Right kidney (tissue), 1 donor: ENCODE data around the gene RGS10.

Experiments used
- DNase-seq: peaks from one replicate; pipeline ENCODE4 v3.0.0-alpha.2; 2016

Gene RGS10

DNA sequence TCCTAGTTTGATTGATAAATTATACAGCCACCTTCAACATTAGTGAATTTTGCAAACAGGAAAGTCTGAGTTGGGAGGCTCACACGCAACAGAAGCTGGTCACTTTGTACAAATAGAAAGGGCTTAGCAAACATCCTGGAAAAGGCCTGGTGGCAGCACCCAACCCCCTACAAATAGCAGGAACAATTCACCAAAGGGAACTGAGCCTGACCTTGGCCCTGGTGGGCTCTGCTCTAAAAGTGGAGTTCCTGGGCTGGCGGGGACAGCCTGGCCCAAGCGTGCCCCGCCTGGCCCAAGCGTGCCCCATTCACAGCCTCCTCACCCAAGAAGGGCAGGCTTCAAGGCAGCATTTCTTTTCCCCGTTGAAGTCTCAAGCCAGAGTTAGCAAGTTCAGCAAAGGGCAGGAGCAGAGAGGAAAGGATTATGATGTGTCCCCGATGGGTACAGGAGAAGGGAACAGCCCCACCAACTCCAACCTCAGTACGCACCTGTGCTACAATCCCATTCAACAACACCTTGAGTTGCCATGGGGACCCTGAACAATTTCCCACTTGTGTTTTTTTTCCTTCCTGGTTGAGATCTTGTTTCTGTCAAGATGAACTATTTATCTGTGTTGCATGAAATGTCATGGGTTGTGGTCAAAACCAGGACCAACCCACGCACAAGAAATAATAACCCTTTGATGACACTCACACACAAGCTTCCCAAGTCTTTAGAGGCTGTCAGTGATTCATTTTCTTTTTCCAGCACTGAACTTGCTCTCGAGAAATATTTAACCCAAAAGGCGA is 43.4 kb downstream of the RGS10 start:
- DNase-seq = no peak

DNA sequence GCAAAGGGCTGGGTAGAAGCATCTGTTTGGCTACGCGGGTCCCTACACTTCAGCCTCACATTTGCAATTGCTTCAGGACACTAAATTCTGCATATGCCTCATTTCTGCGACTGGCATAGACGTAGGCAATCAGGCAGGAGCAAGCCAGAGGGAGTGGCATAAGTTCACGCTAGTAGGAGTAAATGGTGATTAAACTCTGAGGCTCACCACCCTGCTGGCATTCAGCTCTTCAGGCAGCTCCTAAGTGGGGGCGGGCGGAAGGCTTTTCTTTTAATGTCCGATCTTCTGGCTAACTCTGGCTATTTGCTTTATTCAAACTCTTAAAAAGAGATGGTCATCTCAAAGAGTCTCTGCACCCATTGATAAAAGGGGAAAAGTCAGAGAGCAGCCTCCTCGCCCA is 45.3 kb downstream of the RGS10 start:
- no peak for DNase-seq

DNA sequence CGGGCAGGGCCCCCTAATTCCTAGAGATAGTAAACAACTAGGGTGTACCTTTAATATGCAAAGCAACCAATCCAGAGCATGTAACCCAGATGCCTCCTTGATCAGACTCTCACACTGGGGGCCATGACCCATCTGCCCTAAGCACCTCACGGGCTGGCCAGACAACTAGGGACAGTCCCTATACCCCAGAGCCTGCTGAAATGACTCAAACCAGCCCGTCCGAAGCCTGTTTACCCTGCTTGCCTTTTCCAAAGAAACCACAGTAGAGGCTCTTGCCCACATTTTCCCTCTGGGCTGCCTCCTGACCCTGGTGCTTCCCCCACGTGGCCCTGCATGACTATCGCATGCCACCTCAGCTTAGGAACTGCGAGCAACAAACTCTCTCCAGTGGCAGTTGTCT is 46.2 kb downstream of the RGS10 start:
- DNase-seq = no peak

GRCh38 chr10:119495545-119495944 is 47.0 kb downstream of the RGS10 start:
- no peak for DNase-seq

DNA sequence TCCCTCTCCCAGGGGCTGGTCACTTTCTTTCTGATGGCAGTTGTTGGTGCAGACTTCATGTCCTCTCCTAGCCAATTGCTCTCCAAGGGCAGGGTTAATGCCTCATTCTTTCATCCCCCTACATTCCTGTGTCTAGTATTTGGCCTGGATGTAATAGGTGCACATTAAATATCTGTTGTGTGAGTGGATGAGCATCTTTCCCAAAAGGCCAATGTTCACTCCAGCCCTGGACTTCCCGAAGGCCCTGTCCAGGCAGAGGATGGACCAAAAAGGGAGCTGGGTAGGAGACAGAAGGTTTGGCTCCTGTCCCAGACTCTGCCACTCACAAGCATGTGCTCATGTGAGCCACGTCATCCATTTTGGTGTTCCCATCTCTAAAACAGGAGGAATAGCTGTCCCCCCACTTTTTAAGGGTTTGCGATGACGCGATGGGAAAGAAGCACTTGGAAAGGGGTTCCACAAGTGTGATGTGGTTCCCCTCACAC is 47.5 kb downstream of the RGS10 start:
- no peak for DNase-seq

DNA sequence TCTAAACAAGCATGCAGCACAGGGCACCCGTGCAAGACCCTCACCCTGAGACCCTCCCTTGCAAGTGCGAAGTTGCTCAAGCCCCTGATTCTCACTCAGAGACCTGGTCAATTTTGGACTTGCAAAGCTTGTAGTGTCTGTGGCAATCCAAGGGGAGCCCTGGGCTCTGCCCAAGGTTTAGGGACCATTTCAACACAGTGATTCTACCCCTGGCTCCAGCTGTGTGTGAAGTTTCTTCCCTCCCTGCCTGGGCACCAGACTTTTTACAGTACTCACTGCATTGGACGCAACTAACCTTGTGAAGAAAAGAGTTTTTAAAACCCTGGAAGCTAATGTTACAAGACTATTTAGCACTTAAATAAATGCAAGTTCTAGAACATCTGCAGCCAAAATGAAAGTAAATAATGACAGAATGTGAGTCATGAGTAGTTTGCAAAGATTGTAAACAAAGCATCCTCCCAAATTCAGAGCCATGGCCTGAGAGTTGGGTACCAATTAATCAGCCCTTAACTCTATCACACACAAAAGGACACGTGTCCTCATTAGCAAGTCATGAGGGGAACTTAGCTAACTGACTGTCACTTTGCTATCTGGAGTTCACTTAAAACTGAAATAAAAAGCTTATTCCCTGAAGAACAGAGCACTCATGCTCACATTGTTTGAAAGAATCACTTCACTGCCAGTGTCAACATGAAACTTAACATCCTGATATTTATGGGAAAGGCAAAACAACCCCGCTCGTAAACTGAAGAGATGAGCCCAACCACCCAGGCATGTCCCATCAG is 48.1 kb downstream of the RGS10 start:
- DNase-seq = no peak

- DNase-seq = no peak
Observed at GRCh38 chr10:119493155-119493554, 49.4 kb downstream of the RGS10 start.

DNA sequence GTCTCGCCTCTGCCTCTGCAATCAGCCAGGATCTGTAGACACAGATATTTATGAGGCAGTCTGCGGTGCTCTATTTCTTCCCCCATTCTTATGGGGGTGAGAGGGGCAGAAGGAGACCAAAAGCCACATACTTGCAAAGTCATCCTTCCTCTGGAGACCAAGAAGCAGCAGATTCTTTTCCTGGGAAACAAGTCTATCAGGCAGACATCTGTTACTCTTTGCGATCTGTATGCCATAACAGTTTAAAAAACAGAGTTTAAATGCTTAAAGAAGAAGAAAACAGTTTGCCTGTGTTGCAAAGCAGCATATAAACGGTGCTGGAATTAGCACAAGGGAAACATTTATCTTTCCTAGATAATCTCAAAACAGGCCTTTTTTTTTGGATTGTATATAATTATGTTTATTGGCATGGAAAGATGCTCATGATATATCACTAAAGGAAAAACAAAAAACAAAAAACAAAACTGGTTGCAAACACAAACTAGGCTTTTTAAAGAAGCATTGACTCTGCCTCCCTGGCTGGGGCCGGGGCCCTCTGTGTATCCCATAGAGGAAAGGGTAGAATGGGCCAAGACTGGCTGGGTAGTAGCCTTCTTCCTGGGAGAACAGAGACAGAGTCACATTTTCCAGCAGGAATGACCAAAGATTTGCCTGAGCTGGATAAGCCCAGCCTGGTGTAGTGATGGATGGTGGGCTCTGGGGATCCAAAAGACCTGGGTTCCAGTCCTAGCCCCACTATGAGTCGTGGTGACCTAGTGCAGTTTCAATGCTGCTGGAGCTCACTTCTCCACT is 50.4 kb downstream of the RGS10 start:
- DNase-seq = no peak

- DNase-seq = no peak
Observed at GRCh38 chr10:119489991-119490326, 52.6 kb downstream of the RGS10 start.

- no peak for DNase-seq
Observed at GRCh38 chr10:119488675-119489074, 53.8 kb downstream of the RGS10 start.

DNA sequence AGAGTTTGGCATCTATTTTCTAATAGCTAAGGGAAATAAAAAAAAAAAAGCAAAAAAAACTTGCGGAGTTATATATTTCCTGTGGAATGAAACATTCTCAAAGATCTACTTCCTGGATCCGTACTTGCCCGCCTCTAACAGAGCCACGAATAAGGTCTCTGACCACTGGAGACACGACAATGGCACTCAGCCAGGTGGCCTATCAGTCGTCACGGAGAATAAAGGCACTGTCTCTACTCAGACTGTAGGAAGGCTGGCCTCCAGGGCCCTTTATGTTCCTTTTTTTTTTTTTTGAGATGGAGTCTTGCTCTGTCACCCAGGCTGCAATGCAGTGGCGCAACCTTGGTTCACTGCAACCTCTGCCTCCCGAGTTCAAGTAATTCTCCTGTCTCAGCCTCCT is 58.7 kb downstream of the RGS10 start:
- DNase-seq = no peak

- no peak for DNase-seq
Observed at GRCh38 chr10:119483001-119483400, 59.5 kb downstream of the RGS10 start.

GRCh38 chr10:119481781-119482426 is 60.6 kb downstream of the RGS10 start:
- DNase-seq = no peak

DNA sequence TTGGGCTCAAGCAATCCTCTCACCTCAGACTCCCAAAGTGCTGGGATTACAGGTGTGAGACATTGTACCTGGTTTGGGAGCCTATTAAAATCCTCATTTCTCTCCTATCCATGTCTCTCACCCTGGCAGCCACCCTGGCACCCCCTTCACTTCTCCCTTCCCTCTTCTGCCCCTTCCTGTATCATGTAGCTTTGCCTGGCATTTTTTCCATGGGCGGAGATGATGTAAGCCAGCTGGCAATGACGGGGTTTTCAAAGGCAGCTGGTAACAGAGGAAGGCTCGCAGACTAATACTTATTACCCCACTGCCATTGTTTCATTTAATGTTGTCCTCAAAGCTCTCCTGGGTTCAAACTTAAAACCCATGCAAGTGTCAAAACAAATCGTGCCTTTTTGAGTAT is 61.9 kb downstream of the RGS10 start:
- DNase-seq = no peak

DNA sequence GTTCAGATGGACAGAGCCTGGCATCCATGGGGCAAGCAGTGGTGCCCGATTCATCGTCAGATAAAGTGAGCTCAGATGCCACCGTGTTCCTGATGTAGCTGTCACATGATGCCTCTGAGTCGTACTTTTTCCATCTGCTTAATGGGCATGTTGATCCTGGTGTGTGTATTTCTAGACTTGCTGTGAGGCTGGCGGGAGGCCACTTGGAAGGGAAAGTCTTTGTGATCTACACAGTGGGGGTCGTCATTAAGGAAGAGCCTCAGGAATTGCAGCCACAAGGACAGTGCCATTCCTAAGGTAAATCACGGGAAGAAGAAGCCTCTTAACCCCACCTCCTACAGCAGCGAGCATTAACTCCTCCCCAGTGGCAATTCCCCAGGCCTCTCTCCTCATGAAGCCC is 63.0 kb downstream of the RGS10 start:
- no peak for DNase-seq

DNA sequence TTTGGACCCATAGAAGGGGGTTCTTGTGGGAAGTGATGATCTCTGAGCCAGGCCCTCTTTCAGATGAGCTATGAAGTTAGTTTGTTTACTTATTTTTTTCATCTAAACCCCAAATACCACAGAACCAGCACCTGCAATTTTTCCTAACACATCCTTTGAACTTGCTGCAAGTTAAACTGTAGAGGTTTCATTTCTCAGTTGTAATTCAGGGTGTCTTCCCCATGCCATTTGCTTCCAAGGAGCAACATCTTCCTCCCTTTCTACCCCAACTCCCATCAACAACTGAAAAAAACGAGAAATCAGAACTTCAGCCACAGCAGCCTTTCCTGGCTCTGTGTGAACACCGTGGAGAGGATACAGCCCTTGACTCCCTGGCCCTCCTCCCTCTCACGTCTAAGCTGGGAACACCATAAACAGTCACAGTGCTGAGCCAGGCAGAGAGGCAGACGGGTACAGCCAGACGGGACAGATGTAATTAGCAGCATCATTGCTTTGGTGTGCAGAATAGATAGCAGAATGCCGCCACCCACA is 63.6 kb downstream of the RGS10 start:
- no peak for DNase-seq

DNA sequence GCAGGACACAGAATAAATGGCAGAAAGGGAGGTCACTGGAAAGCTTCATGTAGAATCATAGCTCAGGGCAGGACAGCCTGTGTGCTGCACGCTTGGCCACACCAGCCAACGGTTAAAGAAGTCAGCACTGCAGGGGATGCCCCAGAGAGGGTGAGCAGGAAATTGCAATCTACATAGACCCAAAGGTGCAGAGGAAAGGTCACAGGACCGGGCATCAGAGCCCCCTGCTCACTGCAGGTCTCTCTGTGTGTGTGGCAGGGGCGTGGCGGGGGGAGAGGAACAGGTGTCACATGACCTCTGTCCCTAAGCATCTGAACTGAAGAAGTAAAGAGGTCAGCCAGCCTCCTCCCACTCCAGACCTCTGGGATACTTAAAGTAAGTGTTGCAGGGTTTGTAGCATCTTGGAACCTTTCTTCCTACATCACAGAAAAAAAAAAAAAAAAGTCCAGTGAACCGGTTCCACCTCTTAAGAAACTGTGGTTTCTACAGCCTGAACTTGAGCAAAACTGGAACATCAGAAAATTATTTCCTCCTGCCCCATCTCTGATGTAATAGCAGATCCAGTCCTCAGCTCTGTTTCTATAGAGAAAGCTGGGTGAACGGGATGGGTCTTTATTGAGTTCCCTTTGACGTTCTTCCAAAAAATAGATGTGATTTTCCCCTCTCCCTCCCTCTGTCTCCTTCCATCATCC is 64.3 kb downstream of the RGS10 start:
- no peak for DNase-seq

GRCh38 chr10:119477444-119477843 is 65.1 kb downstream of the RGS10 start:
- DNase-seq = no peak

- no peak for DNase-seq
Observed at GRCh38 chr10:119474606-119475005, 67.9 kb downstream of the RGS10 start.

DNA sequence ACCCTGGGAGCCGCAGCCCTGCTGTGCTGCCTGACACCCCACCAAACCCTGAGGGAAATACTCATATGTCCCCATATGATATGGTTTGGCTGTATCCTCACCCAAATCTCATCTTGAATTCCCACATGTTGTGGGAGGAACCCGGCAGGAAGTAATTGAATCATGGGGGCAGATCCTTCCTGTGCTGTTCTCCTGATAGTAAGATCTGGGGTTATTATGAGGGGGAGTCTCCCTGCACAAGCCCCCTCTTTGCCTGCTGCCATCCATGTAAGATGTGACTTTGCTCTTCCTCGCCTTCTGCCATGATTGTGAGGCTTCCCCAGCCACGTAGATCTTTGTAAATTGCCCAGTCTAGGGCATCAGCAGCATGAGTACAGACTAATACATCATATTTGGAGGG is 68.7 kb downstream of the RGS10 start:
- DNase-seq = no peak

- no peak for DNase-seq
Observed at GRCh38 chr10:119470920-119471702, 71.4 kb downstream of the RGS10 start.
